Left lung (tissue), 10 donors: ENCODE measurements around the gene RNF224. TPM values are rescaled to one million over a fixed set of nuclear protein-coding genes. Genes with fewer than 3 reads are reported as not detected.

Experiments used
- ATAC-seq: fragments of 200-7000 bp; cut with Tn5 transposase; one replicate; pipeline ENCODE4 v1.9.1; 2020; ENCODE audit warnings: moderate library complexity
- DNase-seq, 4 donors: peaks; one replicate each; pipeline ENCODE4 v3.0.0-alpha.2; 2013 to 2020
- H3K27ac ChIP-seq, 2 donors: fragments of 200-600 bp; sonication (generic) in 1 of 2; one replicate each; pipeline versions ENCODE4 v1.5.0 to v1.8.0; 2020 to 2021
- H3K27me3 ChIP-seq, 2 donors: fragments of 200-600 bp; sonication (generic) in 1 of 2; one replicate each; pipeline versions ENCODE4 v1.5.0 to v1.8.0; 2020 to 2021
- H3K36me3 ChIP-seq, 2 donors: fragments of 200-600 bp; sonication (generic) in 1 of 2; one replicate each; pipeline versions ENCODE4 v1.5.0 to v1.8.0; 2020 to 2021
- H3K4me1 ChIP-seq, 2 donors: fragments of 200-600 bp; one replicate each; pipeline ENCODE4 v1.8.0; 2021
- H3K4me3 ChIP-seq, 2 donors: fragments of 200-600 bp; sonication (generic) in 1 of 2; one replicate each; pipeline versions ENCODE4 v1.5.0 to v1.8.0; 2020 to 2021; ENCODE audit warnings: mild to moderate bottlenecking in 1 of 2
- H3K9me3 ChIP-seq, 2 donors: fragments of 200-600 bp; sonication (generic) in 1 of 2; one replicate each; pipeline versions ENCODE4 v1.5.0 to v1.8.0; 2020 to 2021
- intact Hi-C, 2 donors: fragments of 100-400 bp; cut with DNase I; formaldehyde crosslinking; loops; one replicate each; pipeline versions ENCODE4 v1.11.2 to v1.14.2; 2022
- polyA plus RNA-seq, 6 donors: library from polyadenylated mRNA; unstranded; fragments of 120-200 nt; gene quantifications; one replicate each; pipeline ENCODE4 v1.2.1, GENCODE V29; 2013; ENCODE audit not compliant: insufficient read length in 6 of 6
- total RNA-seq, 2 donors: library from RNA; stranded (reverse); fragmentation: NEBNext Ultra II Directional; extraction: Animal tissue kit (Norgen Biotek cat#: 25700); gene quantifications; one replicate each; pipeline ENCODE4 v1.2.1, GENCODE V29; 2021
- TF ChIP-seq, protein P1 (sequence below), 2 donors: fragments of 200-600 bp; sonication (generic) in 1 of 2; IDR thresholded peaks; one replicate each; pipeline versions ENCODE4 v1.5.0 to v1.8.0; 2021; ENCODE audit warnings: antibody characterized with exemption in 2 of 2
- donor health status: DM: no; HTN: yes; CAD: no.
- donor health status: DM: no; HTN: no; CAD: no.

The RNF224 gene
- total and polyA plus RNA-seq, 8 donors: 0.15 to 4.8 (median 2.6) TPM

GRCh38 chr9:137275588-137276472, 48.5 kb downstream of the RNF224 start:
- intact Hi-C loops: no loop called here
- ATAC-seq (no peak), DNase-seq (peak in 1 of 4 donors; percentile 65)
- Histone ChIP-seq H3K36me3 (peaks cover 0 to 43% of the 10 kb centered on the region in 2 donors), H3K27ac (peak overlapping the region; percentile 93 to 96), H3K4me3 (peak overlapping the region in 1 of 2 donors; percentile 87), H3K4me1 (peaks cover 18 to 57% of the 10 kb centered on the region in 2 donors), H3K9me3 (no peaks in the 10 kb centered on the region), H3K27me3 (no peaks in the 10 kb centered on the region)
- TF ChIP-seq, protein P1, sequence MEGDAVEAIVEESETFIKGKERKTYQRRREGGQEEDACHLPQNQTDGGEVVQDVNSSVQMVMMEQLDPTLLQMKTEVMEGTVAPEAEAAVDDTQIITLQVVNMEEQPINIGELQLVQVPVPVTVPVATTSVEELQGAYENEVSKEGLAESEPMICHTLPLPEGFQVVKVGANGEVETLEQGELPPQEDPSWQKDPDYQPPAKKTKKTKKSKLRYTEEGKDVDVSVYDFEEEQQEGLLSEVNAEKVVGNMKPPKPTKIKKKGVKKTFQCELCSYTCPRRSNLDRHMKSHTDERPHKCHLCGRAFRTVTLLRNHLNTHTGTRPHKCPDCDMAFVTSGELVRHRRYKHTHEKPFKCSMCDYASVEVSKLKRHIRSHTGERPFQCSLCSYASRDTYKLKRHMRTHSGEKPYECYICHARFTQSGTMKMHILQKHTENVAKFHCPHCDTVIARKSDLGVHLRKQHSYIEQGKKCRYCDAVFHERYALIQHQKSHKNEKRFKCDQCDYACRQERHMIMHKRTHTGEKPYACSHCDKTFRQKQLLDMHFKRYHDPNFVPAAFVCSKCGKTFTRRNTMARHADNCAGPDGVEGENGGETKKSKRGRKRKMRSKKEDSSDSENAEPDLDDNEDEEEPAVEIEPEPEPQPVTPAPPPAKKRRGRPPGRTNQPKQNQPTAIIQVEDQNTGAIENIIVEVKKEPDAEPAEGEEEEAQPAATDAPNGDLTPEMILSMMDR (IDR thresholded peaks at IDR 0.05): no peak

- Histone ChIP-seq H3K4me1 (peaks cover 18 to 61% of the 10 kb centered on the region in 2 donors), H3K27me3 (no peaks in the 10 kb centered on the region), H3K4me3 (peak overlapping the region; percentile 59 to 87), H3K36me3 (peaks cover 0 to 47% of the 10 kb centered on the region in 2 donors), H3K27ac (peak overlapping the region; percentile 93 to 96), H3K9me3 (no peaks in the 10 kb centered on the region)
- DNase-seq (peak; percentile 83 to 93 (median 87)), ATAC-seq (peak; percentile 64)
- intact Hi-C loops: no loop called here
- TF ChIP-seq, protein P1 (IDR thresholded peaks at IDR 0.05): no peak
Measured at GRCh38 chr9:137276473-137277328, 49.4 kb downstream of the RNF224 start.

- intact Hi-C loops: no loop called here
- Histone ChIP-seq H3K4me1 (peaks cover 18 to 67% of the 10 kb centered on the region in 2 donors), H3K9me3 (no peaks in the 10 kb centered on the region), H3K27ac (peak within 1 kb of the TSS; percentile 93 to 96), H3K4me3 (peak within 1 kb of the TSS; percentile 59 to 87), H3K27me3 (no peaks in the 10 kb centered on the region), H3K36me3 (peaks cover 0 to 48% of the 10 kb centered on the region in 2 donors)
- TF ChIP-seq, protein P1 (IDR thresholded peaks at IDR 0.05): peak; percentile 16 to 31
- ATAC-seq (peak; percentile 86), DNase-seq (peak; percentile 47 to 98 (median 88))
Measured at GRCh38 chr9:137277329-137278041, 50.2 kb downstream of the RNF224 start, which contains the start of gene TOR4A. Gene TOR4A, plus strand, starts transcription at chr9:137277726. Its CDS starts 964 bp downstream, at chr9:137278690.

GRCh38 chr9:137278061-137278701, 50.9 kb downstream of the RNF224 start:
- Histone ChIP-seq H3K4me1 (peaks cover 18 to 70% of the 10 kb centered on the region in 2 donors), H3K4me3 (peak overlapping the region; percentile 59 to 87), H3K9me3 (no peaks in the 10 kb centered on the region), H3K36me3 (peaks cover 0 to 48% of the 10 kb centered on the region in 2 donors), H3K27me3 (no peaks in the 10 kb centered on the region), H3K27ac (peak overlapping the region; percentile 93 to 96)
- TF ChIP-seq, protein P1 (IDR thresholded peaks at IDR 0.05): no peak
- ATAC-seq (peak; percentile 0), DNase-seq (peak in 1 of 4 donors; percentile 90)
- intact Hi-C loops: no loop called here

Other genes with a start within 250 kb of the RNF224 start
Only the 30 nearest of the 32 such genes appear.
- gene PAXX, start 235.1 kb upstream of the RNF224 start, total RNA-seq: 10 to 100 TPM; 34.2 to 56.6 TPM
- gene PAXX, start 235.1 kb upstream of the RNF224 start, polyA plus RNA-seq: 10 to 100 TPM; 28.1 to 47.6 (median 33.7) TPM
- 10 to 100 TPM; 39.7 to 85.4 TPM for gene CLIC3, start 230.9 kb upstream of the RNF224 start, total RNA-seq
- 10 to 100 TPM; 30.7 to 56.2 (median 42.2) TPM for gene CLIC3, start 230.9 kb upstream of the RNF224 start, polyA plus RNA-seq
- 10 to 100 TPM; 34.5 to 34.8 TPM for gene ABCA2, start 199.3 kb upstream of the RNF224 start, total RNA-seq
- gene ABCA2, start 199.3 kb upstream of the RNF224 start, polyA plus RNA-seq: 10 to 100 TPM; 20.8 to 33.8 (median 28.6) TPM
- gene FUT7, start 195.4 kb upstream of the RNF224 start, total RNA-seq: 1 to 10 TPM in 1 of 2 donors, under 1 TPM in 1; 0.17 to 2.9 TPM
- gene FUT7, start 195.4 kb upstream of the RNF224 start, polyA plus RNA-seq: under 1 TPM in 3 of 6 donors, not detected in 3; 0.08 to 0.11 (median 0.09) TPM
- gene NPDC1, start 181.3 kb upstream of the RNF224 start, total RNA-seq: 100 to 1,000 TPM; 104 to 105 TPM
- 10 to 100 TPM; 24.4 to 48.9 (median 25.2) TPM for gene NPDC1, start 181.3 kb upstream of the RNF224 start, polyA plus RNA-seq
- under 1 TPM; 0.71 to 0.87 TPM for gene ENTPD2, start 173.4 kb upstream of the RNF224 start, total RNA-seq
- 1 to 10 TPM; 1.7 to 4.7 (median 3.0) TPM for gene ENTPD2, start 173.4 kb upstream of the RNF224 start, polyA plus RNA-seq
- gene SAPCD2, start 156.9 kb upstream of the RNF224 start, total RNA-seq: 1 to 10 TPM; 2.7 to 4.6 TPM
- gene SAPCD2, start 156.9 kb upstream of the RNF224 start, polyA plus RNA-seq: 10 to 100 TPM in 3 of 6 donors, 1 to 10 TPM in 3; 8.5 to 15.1 (median 10.4) TPM
- gene UAP1L1, start 150.0 kb upstream of the RNF224 start, total RNA-seq: 10 to 100 TPM; 28.1 to 43.1 TPM
- gene UAP1L1, start 150.0 kb upstream of the RNF224 start, polyA plus RNA-seq: 1 to 10 TPM; 4.6 to 8.8 (median 6.0) TPM
- gene MAN1B1, start 140.5 kb upstream of the RNF224 start, total RNA-seq: 10 to 100 TPM; 51.5 to 54.9 TPM
- 10 to 100 TPM; 62.7 to 74.9 (median 66.9) TPM for gene MAN1B1, start 140.5 kb upstream of the RNF224 start, polyA plus RNA-seq
- 100 to 1,000 TPM; 144 to 165 TPM for gene DPP7, start 112.8 kb upstream of the RNF224 start, total RNA-seq
- gene DPP7, start 112.8 kb upstream of the RNF224 start, polyA plus RNA-seq: 10 to 100 TPM; 35.8 to 53.6 (median 47.7) TPM
- under 1 TPM; 0.17 to 0.55 TPM for gene GRIN1, start 88.3 kb upstream of the RNF224 start, total RNA-seq
- under 1 TPM; 0.15 to 0.38 (median 0.28) TPM for gene GRIN1, start 88.3 kb upstream of the RNF224 start, polyA plus RNA-seq
- under 1 TPM in 1 of 2 donors, not detected in 1; 0.55 TPM for gene LRRC26, start 57.5 kb upstream of the RNF224 start, total RNA-seq
- gene LRRC26, start 57.5 kb upstream of the RNF224 start, polyA plus RNA-seq: under 1 TPM in 3 of 6 donors, not detected in 3; 0.23 to 0.63 (median 0.25) TPM
- not detected for gene TMEM210, start 55.4 kb upstream of the RNF224 start, total RNA-seq
- gene TMEM210, start 55.4 kb upstream of the RNF224 start, polyA plus RNA-seq: not detected
- 10 to 100 TPM; 43.5 to 52.3 TPM for gene ANAPC2, start 38.9 kb upstream of the RNF224 start, total RNA-seq
- 10 to 100 TPM; 42.1 to 58.8 (median 44.3) TPM for gene ANAPC2, start 38.9 kb upstream of the RNF224 start, polyA plus RNA-seq
- gene SSNA1, start 38.8 kb upstream of the RNF224 start, total RNA-seq: 10 to 100 TPM; 59.1 to 68.0 TPM
- 10 to 100 TPM; 38.7 to 53.6 (median 52.1) TPM for gene SSNA1, start 38.8 kb upstream of the RNF224 start, polyA plus RNA-seq
- 10 to 100 TPM; 21.6 to 21.7 TPM for gene TPRN, start 26.8 kb upstream of the RNF224 start, total RNA-seq
- gene TPRN, start 26.8 kb upstream of the RNF224 start, polyA plus RNA-seq: 10 to 100 TPM in 3 of 6 donors, 1 to 10 TPM in 3; 6.7 to 13.8 (median 9.4) TPM
- 10 to 100 TPM; 30.6 to 31.7 TPM for gene TMEM203, start 21.9 kb upstream of the RNF224 start, total RNA-seq
- 10 to 100 TPM; 30.4 to 37.8 (median 33.3) TPM for gene TMEM203, start 21.9 kb upstream of the RNF224 start, polyA plus RNA-seq
- gene NDOR1, start 21.8 kb upstream of the RNF224 start, total RNA-seq: 10 to 100 TPM; 16.5 to 19.5 TPM
- 10 to 100 TPM in 3 of 6 donors, 1 to 10 TPM in 3; 9.1 to 15.4 (median 10.2) TPM for gene NDOR1, start 21.8 kb upstream of the RNF224 start, polyA plus RNA-seq
- 1 to 10 TPM; 4.9 to 7.5 TPM for gene RNF208, start 5.3 kb upstream of the RNF224 start, total RNA-seq
- gene RNF208, start 5.3 kb upstream of the RNF224 start, polyA plus RNA-seq: 1 to 10 TPM; 4.0 to 7.8 (median 5.9) TPM
- gene CYSRT1, start 2.3 kb upstream of the RNF224 start, total RNA-seq: under 1 TPM; 0.44 to 0.50 TPM
- 1 to 10 TPM; 1.4 to 3.7 (median 2.8) TPM for gene CYSRT1, start 2.3 kb upstream of the RNF224 start, polyA plus RNA-seq
- under 1 TPM in 1 of 2 donors, not detected in 1; 0.12 TPM for gene SLC34A3, start 3.4 kb downstream of the RNF224 start, total RNA-seq
- gene SLC34A3, start 3.4 kb downstream of the RNF224 start, polyA plus RNA-seq: 1 to 10 TPM; 1.0 to 2.8 (median 2.1) TPM
- 100 to 1,000 TPM; 245 to 337 TPM for gene TUBB4B, start 13.8 kb downstream of the RNF224 start, total RNA-seq
- 100 to 1,000 TPM; 196 to 315 (median 237) TPM for gene TUBB4B, start 13.8 kb downstream of the RNF224 start, polyA plus RNA-seq
- not detected for gene STPG3, start 23.8 kb downstream of the RNF224 start, total RNA-seq
- 1 to 10 TPM in 3 of 6 donors, under 1 TPM in 3; 0.69 to 1.4 (median 0.89) TPM for gene STPG3, start 23.8 kb downstream of the RNF224 start, polyA plus RNA-seq
- gene NELFB, start 27.8 kb downstream of the RNF224 start, total RNA-seq: 10 to 100 TPM; 47.8 to 49.7 TPM
- 10 to 100 TPM; 52.9 to 62.9 (median 56.8) TPM for gene NELFB, start 27.8 kb downstream of the RNF224 start, polyA plus RNA-seq
- gene TOR4A, start 50.2 kb downstream of the RNF224 start, total RNA-seq: 10 to 100 TPM; 31.8 to 38.5 TPM
- gene TOR4A, start 50.2 kb downstream of the RNF224 start, polyA plus RNA-seq: 10 to 100 TPM in 4 of 6 donors, 1 to 10 TPM in 2; 8.5 to 13.4 (median 11.0) TPM
- 10 to 100 TPM; 11.3 to 15.2 TPM for gene NRARP, start 74.8 kb downstream of the RNF224 start, total RNA-seq
- 10 to 100 TPM in 2 of 6 donors, 1 to 10 TPM in 4; 7.0 to 11.1 (median 9.0) TPM for gene NRARP, start 74.8 kb downstream of the RNF224 start, polyA plus RNA-seq
- gene EXD3, start 195.7 kb downstream of the RNF224 start, total RNA-seq: 10 to 100 TPM; 13.7 to 21.8 TPM
- 10 to 100 TPM; 13.2 to 21.0 (median 16.6) TPM for gene EXD3, start 195.7 kb downstream of the RNF224 start, polyA plus RNA-seq
- 1 to 10 TPM; 6.1 to 8.7 TPM for gene NOXA1, start 195.9 kb downstream of the RNF224 start, total RNA-seq
- gene NOXA1, start 195.9 kb downstream of the RNF224 start, polyA plus RNA-seq: 1 to 10 TPM; 4.5 to 7.3 (median 6.9) TPM
- under 1 TPM in 1 of 2 donors, not detected in 1; 0.15 TPM for gene ENTPD8, start 213.9 kb downstream of the RNF224 start, total RNA-seq
- gene ENTPD8, start 213.9 kb downstream of the RNF224 start, polyA plus RNA-seq: under 1 TPM; 0.33 to 0.68 (median 0.46) TPM
- gene NSMF, start 231.8 kb downstream of the RNF224 start, total RNA-seq: 10 to 100 TPM; 29.5 to 31.4 TPM
- gene NSMF, start 231.8 kb downstream of the RNF224 start, polyA plus RNA-seq: 10 to 100 TPM; 31.7 to 46.5 (median 37.4) TPM